Measurements from ENCODE around the gene CREB5.

CREB5 gene

GRCh38 chr7:28466885-28467284 is 54.6 kb downstream of the CREB5 start:
- no peak for TF ChIP-seq CTCF (IDR thresholded peaks at IDR 0.05; ENCODE audit: low read depth, low read length)
- no peak for DNase-seq (ENCODE audit: extremely low read depth, low read depth)

DNA sequence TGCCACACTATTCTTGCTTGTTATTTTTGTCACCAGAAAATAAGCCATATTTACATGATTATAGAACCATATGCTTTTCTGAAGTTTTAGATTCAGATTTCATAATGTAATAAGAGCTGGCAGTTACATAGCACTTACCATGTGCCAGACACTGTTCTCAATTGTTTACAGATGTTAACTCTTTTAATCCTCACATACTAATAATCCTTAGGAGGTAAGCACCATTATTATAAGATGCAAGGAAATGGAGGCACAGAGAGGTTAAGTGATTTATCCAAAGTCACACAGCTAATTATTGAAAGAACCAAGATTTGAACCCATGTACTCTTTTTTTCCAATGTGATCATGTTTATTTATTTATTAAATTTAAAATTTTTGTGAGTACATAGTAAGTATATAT is 57.2 kb downstream of the CREB5 start:
- TF ChIP-seq CTCF (IDR thresholded peaks at IDR 0.05; ENCODE audit: low read depth, low read length) = no peak
- DNase-seq (ENCODE audit: extremely low read depth, low read depth) = no peak

DNA sequence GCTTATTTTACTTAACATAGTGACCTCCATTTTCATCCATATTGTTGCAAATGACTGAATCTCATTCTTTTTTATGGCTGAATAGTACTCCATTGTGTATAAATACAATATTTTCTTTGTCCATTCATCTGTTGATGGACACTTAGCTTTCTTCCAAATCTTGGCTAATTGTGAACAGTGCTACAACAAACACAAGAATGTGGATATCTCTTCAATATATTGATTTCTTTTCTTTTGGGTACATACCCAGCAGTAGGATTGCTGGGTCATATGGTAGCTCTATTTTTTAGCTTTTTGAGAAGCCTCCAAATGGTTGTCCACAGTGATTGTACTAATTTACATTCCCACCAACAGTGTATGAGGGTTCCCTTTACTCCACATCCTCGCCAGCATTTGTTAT is 58.0 kb downstream of the CREB5 start:
- no peak for TF ChIP-seq CTCF (IDR thresholded peaks at IDR 0.05; ENCODE audit: low read depth, low read length)
- no peak for DNase-seq (ENCODE audit: extremely low read depth, low read depth)

- DNase-seq (ENCODE audit: extremely low read depth, low read depth) = no peak
Measured at GRCh38 chr7:28472332-28472731, 60.0 kb downstream of the CREB5 start.

DNA sequence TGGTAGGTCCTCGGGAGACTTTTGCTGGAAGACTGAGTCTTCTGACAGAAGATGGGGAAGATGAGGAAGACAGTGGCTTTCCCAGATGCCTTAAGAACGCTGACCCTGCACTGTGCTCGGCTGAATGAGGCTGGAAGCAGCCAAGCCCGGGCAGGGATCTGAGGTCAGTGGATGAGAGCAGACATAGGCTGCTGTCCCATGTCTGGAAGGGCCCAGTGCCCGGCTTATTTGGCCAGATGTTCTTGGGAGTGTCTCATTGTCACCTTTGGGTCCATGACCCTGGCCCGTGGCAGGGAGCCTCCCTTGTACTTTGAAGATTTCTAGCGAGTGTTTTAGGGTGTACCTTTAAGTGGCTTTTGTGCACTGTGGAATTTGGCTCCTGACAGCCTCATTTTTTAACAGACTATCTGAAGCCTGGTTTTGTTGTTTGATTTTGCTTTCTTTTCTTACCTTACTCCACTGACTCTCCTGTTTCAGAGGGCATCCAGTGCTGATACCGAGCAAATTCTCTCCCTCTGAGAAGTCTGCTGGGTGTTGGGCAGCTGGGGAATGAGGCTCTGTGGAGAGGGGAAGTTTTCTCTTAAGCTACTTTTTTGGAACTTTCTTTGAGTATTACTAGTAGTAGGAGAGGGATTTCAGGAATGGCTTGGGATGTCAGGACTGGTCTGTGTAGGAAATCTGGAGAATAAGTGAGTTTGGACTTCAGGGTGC is 61.4 kb downstream of the CREB5 start:
- DNase-seq (ENCODE audit: extremely low read depth, low read depth) = no peak
- TF ChIP-seq CTCF (IDR thresholded peaks at IDR 0.05; ENCODE audit: low read depth, low read length) = no peak

More at GRCh38 chr7:28472332-28472731, 60.0 kb downstream of the CREB5 start:
- TF ChIP-seq CTCF (IDR thresholded peaks at IDR 0.05; ENCODE audit: low read depth, low read length) = no peak

DNA sequence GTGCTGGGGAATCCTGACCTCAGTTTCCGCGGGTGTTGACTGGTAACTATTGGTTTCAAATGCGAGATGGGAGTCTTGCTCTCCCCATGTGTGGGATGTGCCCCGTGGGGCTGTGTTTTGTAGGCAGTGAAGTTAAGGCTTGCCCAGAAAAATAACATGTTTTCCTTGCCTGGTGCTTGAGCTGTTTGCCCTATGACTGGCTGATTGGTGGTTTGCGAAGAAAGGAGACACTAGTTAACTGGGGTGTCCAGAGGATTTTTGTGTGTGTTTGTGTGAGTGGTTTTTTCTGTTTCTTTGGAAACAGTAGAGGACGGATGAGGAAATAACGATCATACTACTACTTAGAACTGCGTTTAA is 61.9 kb downstream of the CREB5 start:
- DNase-seq (ENCODE audit: extremely low read depth, low read depth) = no peak

GRCh38 chr7:28474640-28475039 is 62.3 kb downstream of the CREB5 start:
- DNase-seq (ENCODE audit: extremely low read depth, low read depth) = no peak
- TF ChIP-seq CTCF (IDR thresholded peaks at IDR 0.05; ENCODE audit: low read depth, low read length) = no peak

More for the DNA sequence above, 61.9 kb downstream of the CREB5 start:
- no peak for TF ChIP-seq CTCF (IDR thresholded peaks at IDR 0.05; ENCODE audit: low read depth, low read length)

Measured in AG09319 (cell line).